Measurements from ENCODE around the gene EPB41.
A peak's percentile ranks its signal among the peaks of the same experiment; 100 is the strongest.

The EPB41 gene

GRCh38 chr1:28890435-28890834, 23.9 kb upstream of the EPB41 start:
- no peak for DNase-seq (ENCODE audit: insufficient read length, low spot score)
- no peak for FAIRE-seq

GRCh38 chr1:28890836-28891235, 23.5 kb upstream of the EPB41 start:
- no peak for FAIRE-seq
- DNase-seq (ENCODE audit: insufficient read length, low spot score) = no peak

GRCh38 chr1:28891256-28891655, 23.1 kb upstream of the EPB41 start:
- DNase-seq (ENCODE audit: insufficient read length, low spot score) = no peak
- no peak for FAIRE-seq

GRCh38 chr1:28893403-28894102, 20.8 kb upstream of the EPB41 start:
- DNase-seq (ENCODE audit: insufficient read length, low spot score) (no peak), FAIRE-seq (no peak)

- no peak for DNase-seq (ENCODE audit: insufficient read length, low spot score)
- FAIRE-seq = no peak
Measured at GRCh38 chr1:28894785-28895184, 19.6 kb upstream of the EPB41 start.

- no peak for DNase-seq (ENCODE audit: insufficient read length, low spot score)
- FAIRE-seq = no peak
Measured at GRCh38 chr1:28895896-28896608, 18.3 kb upstream of the EPB41 start.

- no peak for DNase-seq (ENCODE audit: insufficient read length, low spot score)
Measured at GRCh38 chr1:28896609-28896986, 17.8 kb upstream of the EPB41 start.

GRCh38 chr1:28897789-28898188, 16.6 kb upstream of the EPB41 start:
- no peak for DNase-seq (ENCODE audit: insufficient read length, low spot score)
- FAIRE-seq = no peak

More at GRCh38 chr1:28896609-28896986, 17.8 kb upstream of the EPB41 start:
- FAIRE-seq = no peak

GRCh38 chr1:28898405-28898881, 15.9 kb upstream of the EPB41 start:
- no peak for FAIRE-seq
- no peak for DNase-seq (ENCODE audit: insufficient read length, low spot score)

GRCh38 chr1:28899267-28899666, 15.1 kb upstream of the EPB41 start:
- FAIRE-seq (no peak), DNase-seq (ENCODE audit: insufficient read length, low spot score) (no peak)

GRCh38 chr1:28900562-28900961, 13.8 kb upstream of the EPB41 start:
- no peak for DNase-seq (ENCODE audit: insufficient read length, low spot score)
- FAIRE-seq = no peak

GRCh38 chr1:28902738-28903137, 11.6 kb upstream of the EPB41 start:
- DNase-seq (ENCODE audit: insufficient read length, low spot score) (no peak), FAIRE-seq (no peak)

GRCh38 chr1:28905921-28906666, 8.3 kb upstream of the EPB41 start:
- DNase-seq (ENCODE audit: insufficient read length, low spot score) = no peak
- no peak for FAIRE-seq

- FAIRE-seq = no peak
- DNase-seq (ENCODE audit: insufficient read length, low spot score) = no peak
Measured at GRCh38 chr1:28909198-28909597, 5.2 kb upstream of the EPB41 start.

- DNase-seq (ENCODE audit: insufficient read length, low spot score) (no peak), FAIRE-seq (no peak)
Measured at GRCh38 chr1:28910379-28911115, 3.8 kb upstream of the EPB41 start.

- DNase-seq (ENCODE audit: insufficient read length, low spot score) (no peak), FAIRE-seq (no peak)
Measured at GRCh38 chr1:28913786-28914227, 562 bp upstream of the EPB41 start.

GRCh38 chr1:28915031-28915895, 894 bp downstream of the EPB41 start:
- FAIRE-seq (peak; percentile 62), DNase-seq (ENCODE audit: insufficient read length, low spot score) (peak; percentile 28)

GRCh38 chr1:28917757-28918118, 3.4 kb downstream of the EPB41 start:
- FAIRE-seq (no peak), DNase-seq (ENCODE audit: insufficient read length, low spot score) (no peak)

- FAIRE-seq (no peak), DNase-seq (ENCODE audit: insufficient read length, low spot score) (no peak)
Measured at GRCh38 chr1:28921286-28921869, 7.0 kb downstream of the EPB41 start.
